ENCODE measurements around the gene CBR1.

GRCh38 chr21:36059823-36060158, 10.0 kb upstream of the CBR1 start:
- no peak for TF ChIP-seq EZH2 (IDR thresholded peaks at IDR 0.05; ENCODE audit: borderline replicate concordance, insufficient read depth, low read depth, low read length, poor library complexity, severe bottlenecking)
- TF ChIP-seq CTCF (IDR thresholded peaks at IDR 0.05), result no peak

Measured in B cell (primary cell).